ENCODE data around the gene DCXR. TPM values are rescaled to one million over a fixed set of nuclear protein-coding genes. Genes with fewer than 3 reads are reported as not detected.

The DCXR gene
- 53.5 TPM for polyA plus RNA-seq (2013, experiment 1 of 2)
- polyA plus RNA-seq (2013, experiment 2 of 2), result 64.1 TPM

- Histone ChIP-seq H3K27me3 (ENCODE audit: insufficient read depth, low read length) (no peaks in the 10 kb centered on the region), H3K9ac (ENCODE audit: low read depth, low read length) (peak within 1 kb of the TSS; percentile 73), H3K9me3 (ENCODE audit: insufficient read depth, low read depth, low read length) (no peaks in the 10 kb centered on the region), H3K27ac (ENCODE audit: low read depth, low read length) (peak within 1 kb of the TSS; percentile 71; the same call in 1 of the 2 replicates), H3K36me3 (ENCODE audit: insufficient read depth, low read length) (no peaks in the 10 kb centered on the region), H3K4me1 (ENCODE audit: insufficient read depth, low read length) (peaks cover 9% of the 10 kb centered on the region; the same call in 1 of the 2 replicates), H3K4me3 (ENCODE audit: low read length) (peak within 1 kb of the TSS; percentile 74)
- WGBS, result under 1% methylated on average over 92 of the region's 92 CpGs
Observed at GRCh38 chr17:82037092-82037888, at the start of gene DCXR. Gene DCXR, minus strand, starts transcription at chr17:82037697. Its CDS starts 15 bp downstream, at chr17:82037682.

- no peaks in the 10 kb centered on the region for H3K27me3 ChIP-seq (ENCODE audit: insufficient read depth, low read length)
- H3K4me1 ChIP-seq (ENCODE audit: insufficient read depth, low read length), result no peaks in the 10 kb centered on the region
- no peak overlapping the region for H3K4me3 ChIP-seq (ENCODE audit: low read length)
- H3K36me3 ChIP-seq (ENCODE audit: insufficient read depth, low read length), result peaks cover 97% of the 10 kb centered on the region
- no peaks in the 10 kb centered on the region for H3K9me3 ChIP-seq (ENCODE audit: insufficient read depth, low read depth, low read length)
- H3K9ac ChIP-seq (ENCODE audit: low read depth, low read length), result no peak overlapping the region
- no peak overlapping the region for H3K27ac ChIP-seq (ENCODE audit: low read depth, low read length)
- WGBS, result 95% methylated on average over 25 of the region's 25 CpGs
Observed at GRCh38 chr17:82085931-82086764, 48.7 kb upstream of the DCXR start.

GRCh38 chr17:82085031-82085861, 47.7 kb upstream of the DCXR start:
- 95% methylated on average over 49 of the region's 49 CpGs for WGBS
- H3K9me3 ChIP-seq (ENCODE audit: insufficient read depth, low read depth, low read length), result no peaks in the 10 kb centered on the region
- H3K4me3 ChIP-seq (ENCODE audit: low read length), result no peak overlapping the region
- peaks cover 99% of the 10 kb centered on the region for H3K36me3 ChIP-seq (ENCODE audit: insufficient read depth, low read length)
- no peak overlapping the region for H3K9ac ChIP-seq (ENCODE audit: low read depth, low read length)
- H3K4me1 ChIP-seq (ENCODE audit: insufficient read depth, low read length), result no peaks in the 10 kb centered on the region
- H3K27ac ChIP-seq (ENCODE audit: low read depth, low read length), result no peak overlapping the region
- no peaks in the 10 kb centered on the region for H3K27me3 ChIP-seq (ENCODE audit: insufficient read depth, low read length)

- peaks cover 99% of the 10 kb centered on the region for H3K36me3 ChIP-seq (ENCODE audit: insufficient read depth, low read length)
- no peak overlapping the region for H3K27ac ChIP-seq (ENCODE audit: low read depth, low read length)
- 95% methylated on average over 31 of the region's 31 CpGs for WGBS
Observed at GRCh38 chr17:82084373-82085030, 47.0 kb upstream of the DCXR start.

GRCh38 chr17:82083533-82084359, 46.2 kb upstream of the DCXR start:
- WGBS, result 97% methylated on average over 55 of the region's 55 CpGs
- Histone ChIP-seq H3K36me3 (ENCODE audit: insufficient read depth, low read length) (peaks cover 97% of the 10 kb centered on the region), H3K9ac (ENCODE audit: low read depth, low read length) (no peak overlapping the region; the same call in 1 of the 2 replicates), H3K9me3 (ENCODE audit: insufficient read depth, low read depth, low read length) (no peaks in the 10 kb centered on the region), H3K4me3 (ENCODE audit: low read length) (no peak overlapping the region), H3K27ac (ENCODE audit: low read depth, low read length) (no peak overlapping the region), H3K27me3 (ENCODE audit: insufficient read depth, low read length) (no peaks in the 10 kb centered on the region), H3K4me1 (ENCODE audit: insufficient read depth, low read length) (no peaks in the 10 kb centered on the region)

More at GRCh38 chr17:82084373-82085030, 47.0 kb upstream of the DCXR start:
- Histone ChIP-seq H3K9me3 (ENCODE audit: insufficient read depth, low read depth, low read length) (no peaks in the 10 kb centered on the region), H3K4me1 (ENCODE audit: insufficient read depth, low read length) (no peaks in the 10 kb centered on the region), H3K9ac (ENCODE audit: low read depth, low read length) (no peak overlapping the region; the same call in 1 of the 2 replicates), H3K27me3 (ENCODE audit: insufficient read depth, low read length) (no peaks in the 10 kb centered on the region), H3K4me3 (ENCODE audit: low read length) (no peak overlapping the region)

GRCh38 chr17:82083009-82083408, 45.5 kb upstream of the DCXR start:
- H3K27me3 ChIP-seq (ENCODE audit: insufficient read depth, low read length), result no peaks in the 10 kb centered on the region
- H3K36me3 ChIP-seq (ENCODE audit: insufficient read depth, low read length), result peaks cover 97% of the 10 kb centered on the region
- H3K27ac ChIP-seq (ENCODE audit: low read depth, low read length), result no peak overlapping the region
- no peaks in the 10 kb centered on the region for H3K4me1 ChIP-seq (ENCODE audit: insufficient read depth, low read length)
- no peak overlapping the region for H3K9ac ChIP-seq (ENCODE audit: low read depth, low read length)
- no peaks in the 10 kb centered on the region for H3K9me3 ChIP-seq (ENCODE audit: insufficient read depth, low read depth, low read length)
- H3K4me3 ChIP-seq (ENCODE audit: low read length), result no peak overlapping the region
- WGBS, result 96% methylated on average over 24 of the region's 24 CpGs

- no peaks in the 10 kb centered on the region for H3K27me3 ChIP-seq (ENCODE audit: insufficient read depth, low read length)
- no peaks in the 10 kb centered on the region for H3K9me3 ChIP-seq (ENCODE audit: insufficient read depth, low read depth, low read length)
- no peak overlapping the region for H3K4me3 ChIP-seq (ENCODE audit: low read length)
- WGBS, result 96% methylated on average over 19 of the region's 19 CpGs
- H3K27ac ChIP-seq (ENCODE audit: low read depth, low read length), result no peak overlapping the region
- H3K4me1 ChIP-seq (ENCODE audit: insufficient read depth, low read length), result no peaks in the 10 kb centered on the region
- peaks cover 95% of the 10 kb centered on the region for H3K36me3 ChIP-seq (ENCODE audit: insufficient read depth, low read length)
- no peak overlapping the region for H3K9ac ChIP-seq (ENCODE audit: low read depth, low read length)
Observed at GRCh38 chr17:82082456-82082855, 45.0 kb upstream of the DCXR start.

- Histone ChIP-seq H3K4me1 (ENCODE audit: insufficient read depth, low read length) (no peaks in the 10 kb centered on the region), H3K27ac (ENCODE audit: low read depth, low read length) (no peak overlapping the region), H3K27me3 (ENCODE audit: insufficient read depth, low read length) (no peaks in the 10 kb centered on the region), H3K4me3 (ENCODE audit: low read length) (no peak overlapping the region), H3K9me3 (ENCODE audit: insufficient read depth, low read depth, low read length) (no peaks in the 10 kb centered on the region), H3K36me3 (ENCODE audit: insufficient read depth, low read length) (peaks cover 90% of the 10 kb centered on the region), H3K9ac (ENCODE audit: low read depth, low read length) (no peak overlapping the region)
- whole genome bisulfite sequencing, result 95% methylated on average over 22 of the region's 22 CpGs
Observed at GRCh38 chr17:82081966-82082365, 44.5 kb upstream of the DCXR start.

- Histone ChIP-seq H3K9me3 (ENCODE audit: insufficient read depth, low read depth, low read length) (no peaks in the 10 kb centered on the region), H3K4me3 (ENCODE audit: low read length) (no peak overlapping the region), H3K27ac (ENCODE audit: low read depth, low read length) (no peak overlapping the region), H3K4me1 (ENCODE audit: insufficient read depth, low read length) (no peaks in the 10 kb centered on the region), H3K36me3 (ENCODE audit: insufficient read depth, low read length) (peaks cover 86% of the 10 kb centered on the region), H3K9ac (ENCODE audit: low read depth, low read length) (no peak overlapping the region), H3K27me3 (ENCODE audit: insufficient read depth, low read length) (no peaks in the 10 kb centered on the region)
- 95% methylated on average over 20 of the region's 20 CpGs for WGBS
Observed at GRCh38 chr17:82081546-82081945, 44.0 kb upstream of the DCXR start.

Measured in HUES64 (cell line).